NCI-H226 (cell line): ENCODE results near the gene ALG9.

Experiments
- DNase-seq: peaks from one replicate; pipeline ENCODE4 v3.0.0-alpha.2; 2015

Gene ALG9

GRCh38 chr11:111834432-111835163 is 36.8 kb downstream of the ALG9 start:
- no peak for DNase-seq

GRCh38 chr11:111833524-111833923 is 37.9 kb downstream of the ALG9 start:
- no peak for DNase-seq

- no peak for DNase-seq
Observed at GRCh38 chr11:111829185-111829968, 42.0 kb downstream of the ALG9 start.

- DNase-seq, result no peak
Observed at GRCh38 chr11:111826322-111826950, 44.9 kb downstream of the ALG9 start.

GRCh38 chr11:111823629-111824028 is 47.8 kb downstream of the ALG9 start:
- DNase-seq, result no peak

- DNase-seq, result no peak
Observed at GRCh38 chr11:111823131-111823530, 48.2 kb downstream of the ALG9 start.

GRCh38 chr11:111819829-111820237 is 51.5 kb downstream of the ALG9 start:
- no peak for DNase-seq

- no peak for DNase-seq
Observed at GRCh38 chr11:111819161-111819828, 52.1 kb downstream of the ALG9 start.

GRCh38 chr11:111815489-111815888 is 55.9 kb downstream of the ALG9 start:
- no peak for DNase-seq

- DNase-seq, result no peak
Observed at GRCh38 chr11:111814557-111815320, 56.6 kb downstream of the ALG9 start.

GRCh38 chr11:111814106-111814505 is 57.3 kb downstream of the ALG9 start:
- no peak for DNase-seq

- DNase-seq, result no peak
Observed at GRCh38 chr11:111812211-111812610, 59.2 kb downstream of the ALG9 start.

GRCh38 chr11:111811445-111811844 is 59.9 kb downstream of the ALG9 start:
- DNase-seq, result no peak

- DNase-seq, result no peak
Observed at GRCh38 chr11:111808834-111809233, 62.5 kb downstream of the ALG9 start.

- DNase-seq, result no peak
Observed at GRCh38 chr11:111808063-111808588, 63.3 kb downstream of the ALG9 start.

- DNase-seq, result no peak
Observed at GRCh38 chr11:111807076-111807475, 64.3 kb downstream of the ALG9 start.

GRCh38 chr11:111801135-111801534 is 70.2 kb downstream of the ALG9 start:
- DNase-seq, result no peak

- DNase-seq, result no peak
Observed at GRCh38 chr11:111798279-111798678, 73.1 kb downstream of the ALG9 start.

GRCh38 chr11:111797145-111797581 is 74.2 kb downstream of the ALG9 start:
- DNase-seq, result peak; percentile 43

- no peak for DNase-seq
Observed at GRCh38 chr11:111796696-111797095, 74.7 kb downstream of the ALG9 start.

- no peak for DNase-seq
Observed at GRCh38 chr11:111795334-111795985, 75.9 kb downstream of the ALG9 start.

- peak; percentile 12 for DNase-seq
Observed at GRCh38 chr11:111793863-111794262, 77.5 kb downstream of the ALG9 start.
